NCI-H2107 treated with DMSO at 0.1 percent for 48 hours (cell line): ENCODE data around the gene ZNF398.

Experiments used
- DNase-seq: peaks from one replicate; lab custom pipeline; 2025; ENCODE audit not compliant: unreplicated experiment; lab: John Stamatoyannopoulos, UW

ZNF398 gene

GRCh38 chr7:149147752-149148653 is 750 bp downstream of the ZNF398 start:
- no peak for DNase-seq

- DNase-seq: no peak
Observed at GRCh38 chr7:149150981-149151380, 3.7 kb downstream of the ZNF398 start.

- DNase-seq: no peak
Observed at GRCh38 chr7:149153346-149153745, 6.1 kb downstream of the ZNF398 start.

- no peak for DNase-seq
Observed at GRCh38 chr7:149154056-149154455, 6.8 kb downstream of the ZNF398 start.

GRCh38 chr7:149156898-149157297 is 9.6 kb downstream of the ZNF398 start:
- DNase-seq: no peak

- no peak for DNase-seq
Observed at GRCh38 chr7:149161241-149161848, 14.1 kb downstream of the ZNF398 start.

- DNase-seq: no peak
Observed at GRCh38 chr7:149166142-149166541, 18.9 kb downstream of the ZNF398 start.

GRCh38 chr7:149166630-149167352 is 19.5 kb downstream of the ZNF398 start:
- DNase-seq: no peak

- no peak for DNase-seq
Observed at GRCh38 chr7:149171892-149172533, 24.8 kb downstream of the ZNF398 start.

GRCh38 chr7:149172534-149172920 is 25.3 kb downstream of the ZNF398 start:
- DNase-seq: no peak

GRCh38 chr7:149175150-149175549 is 27.9 kb downstream of the ZNF398 start:
- DNase-seq: no peak

GRCh38 chr7:149179241-149179640 is 32.0 kb downstream of the ZNF398 start:
- DNase-seq: no peak

GRCh38 chr7:149180722-149181449 is 33.6 kb downstream of the ZNF398 start:
- no peak for DNase-seq

GRCh38 chr7:149181450-149181790 is 34.2 kb downstream of the ZNF398 start:
- DNase-seq: no peak

- no peak for DNase-seq
Observed at GRCh38 chr7:149184274-149184673, 37.0 kb downstream of the ZNF398 start.

- no peak for DNase-seq
Observed at GRCh38 chr7:149188213-149188612, 41.0 kb downstream of the ZNF398 start.

- DNase-seq: no peak
Observed at GRCh38 chr7:149188637-149189259, 41.5 kb downstream of the ZNF398 start.

GRCh38 chr7:149191851-149192250 is 44.6 kb downstream of the ZNF398 start:
- DNase-seq: no peak

GRCh38 chr7:149194799-149195179 is 47.5 kb downstream of the ZNF398 start:
- DNase-seq: no peak
